Bone marrow (tissue), 2 donors: ENCODE data around the gene NR3C1.
A peak's percentile ranks its signal among the peaks of the same experiment; 100 is the strongest.

Experiments
- DNase-seq, 2 donors: peaks; one replicate each; lab custom pipeline; 2025; lab: John Stamatoyannopoulos, UW

Gene NR3C1

DNA sequence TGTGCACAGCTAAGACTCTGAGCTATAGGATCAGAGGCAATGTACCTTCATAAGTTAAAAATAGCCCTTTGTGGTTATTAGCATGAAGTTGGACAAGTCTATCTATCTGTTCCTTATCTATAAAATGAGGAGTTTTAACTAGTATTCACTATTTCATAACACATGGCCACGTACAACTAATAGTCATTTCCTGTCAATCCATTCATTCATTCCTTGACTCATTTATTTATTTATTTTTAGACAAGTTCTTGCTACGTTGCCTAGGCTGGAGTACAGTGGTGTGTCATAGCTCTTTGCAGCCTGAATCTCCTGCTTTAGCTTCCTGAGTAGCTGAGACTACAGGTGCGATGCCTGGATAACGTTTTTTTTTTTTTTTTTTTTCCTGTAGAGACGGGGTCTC is 92.1 kb downstream of the NR3C1 start:
- peak in 1 of 2 donors; percentile 8 for DNase-seq

DNA sequence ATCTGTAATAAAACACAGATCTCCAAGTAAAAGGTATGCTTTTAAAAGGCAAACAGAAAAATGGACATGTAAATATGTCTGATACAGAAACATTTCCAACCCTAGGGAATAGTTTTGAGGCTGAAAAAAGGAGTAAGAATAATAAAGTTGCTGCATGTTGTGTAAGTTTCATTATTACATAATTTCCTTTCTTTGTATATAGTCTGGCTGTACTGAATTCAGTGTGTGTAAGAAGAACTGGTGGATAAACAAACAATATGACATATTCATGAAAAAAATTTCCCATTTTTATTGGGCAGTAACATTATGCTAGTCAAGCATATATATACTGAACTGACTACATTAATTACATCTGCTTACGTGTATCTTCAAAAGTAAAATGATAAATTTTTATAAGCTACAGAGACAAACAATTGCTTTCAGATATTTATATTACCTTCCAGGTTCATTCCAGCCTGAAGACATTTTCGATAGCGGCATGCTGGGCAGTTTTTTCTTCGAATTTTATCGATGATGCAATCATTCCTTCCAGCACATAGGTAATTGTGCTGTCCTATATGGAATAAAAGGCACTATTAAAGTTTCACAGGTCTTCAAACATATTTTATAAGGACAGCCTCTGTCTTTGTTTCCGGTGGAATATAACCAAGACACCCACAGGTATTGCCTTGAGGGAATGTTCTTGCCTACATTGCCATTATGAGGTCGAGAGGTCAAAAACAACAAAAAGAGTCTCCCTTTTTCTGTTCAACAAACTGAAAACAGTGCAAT is 93.6 kb downstream of the NR3C1 start:
- no peak for DNase-seq

DNA sequence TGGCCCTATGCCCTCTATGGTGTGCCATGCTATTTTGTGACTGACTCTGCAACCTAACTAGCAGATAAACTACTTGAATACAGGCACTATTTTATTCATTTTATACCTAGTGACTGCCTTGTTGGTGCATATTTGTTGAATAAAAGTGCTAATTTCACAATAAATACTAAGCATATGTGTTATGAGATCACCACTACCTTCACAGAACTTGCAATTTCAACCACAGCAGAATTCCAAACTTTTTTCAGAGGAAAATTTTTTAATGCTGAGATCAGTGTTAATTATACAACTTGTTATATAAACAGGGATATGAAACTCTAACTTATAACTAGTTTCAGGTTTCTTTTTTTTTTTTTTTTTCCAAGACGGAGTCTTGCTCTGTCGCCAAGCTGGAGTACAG is 94.8 kb downstream of the NR3C1 start:
- DNase-seq, result no peak

DNA sequence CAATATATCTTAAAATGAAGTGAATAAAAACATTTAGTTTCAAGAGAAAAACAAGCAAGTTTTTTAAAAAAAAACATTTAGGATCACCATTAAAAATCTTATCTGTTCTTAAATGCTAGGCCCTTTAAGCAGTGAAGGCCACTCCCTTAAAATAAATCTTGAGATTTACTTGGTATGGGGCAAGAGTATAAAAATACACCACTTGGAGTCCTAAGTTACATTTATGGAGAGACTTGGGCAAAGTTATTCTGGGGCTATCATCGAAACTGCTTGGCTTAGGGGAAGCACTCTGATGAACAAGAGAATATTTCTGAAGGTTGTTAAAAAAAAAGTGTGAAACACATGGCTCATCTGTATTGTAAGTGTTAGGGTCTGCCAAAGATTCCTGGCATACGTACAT is 97.4 kb downstream of the NR3C1 start:
- DNase-seq, result no peak

DNA sequence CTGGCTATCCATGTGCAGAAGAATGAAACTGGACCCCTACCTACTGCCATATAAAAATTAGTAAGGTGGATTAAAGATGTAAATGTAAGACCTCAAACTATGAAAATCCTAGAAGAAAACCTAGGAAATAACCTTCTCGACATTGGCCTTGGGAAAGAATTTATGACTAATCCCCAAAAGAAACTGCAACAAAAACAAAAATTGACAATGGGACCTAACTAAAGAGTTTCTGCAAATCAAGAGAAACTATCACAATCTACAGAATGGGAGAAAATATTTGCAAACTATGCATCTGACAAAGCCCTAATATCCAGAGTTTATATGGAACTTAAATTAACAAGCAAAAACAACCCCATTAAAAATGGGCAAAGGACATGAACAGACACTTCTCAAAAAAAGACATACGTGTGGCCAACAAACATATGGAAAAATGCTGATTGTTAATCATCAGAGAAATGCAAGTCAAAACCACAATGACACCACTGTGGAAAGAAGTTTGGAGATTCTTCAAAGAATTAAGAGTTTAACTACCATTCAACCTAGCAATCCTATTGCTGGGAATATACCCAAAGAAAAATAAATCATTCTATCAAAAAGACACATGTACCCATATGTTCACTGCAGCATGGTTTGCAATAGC is 98.5 kb downstream of the NR3C1 start:
- no peak for DNase-seq

DNA sequence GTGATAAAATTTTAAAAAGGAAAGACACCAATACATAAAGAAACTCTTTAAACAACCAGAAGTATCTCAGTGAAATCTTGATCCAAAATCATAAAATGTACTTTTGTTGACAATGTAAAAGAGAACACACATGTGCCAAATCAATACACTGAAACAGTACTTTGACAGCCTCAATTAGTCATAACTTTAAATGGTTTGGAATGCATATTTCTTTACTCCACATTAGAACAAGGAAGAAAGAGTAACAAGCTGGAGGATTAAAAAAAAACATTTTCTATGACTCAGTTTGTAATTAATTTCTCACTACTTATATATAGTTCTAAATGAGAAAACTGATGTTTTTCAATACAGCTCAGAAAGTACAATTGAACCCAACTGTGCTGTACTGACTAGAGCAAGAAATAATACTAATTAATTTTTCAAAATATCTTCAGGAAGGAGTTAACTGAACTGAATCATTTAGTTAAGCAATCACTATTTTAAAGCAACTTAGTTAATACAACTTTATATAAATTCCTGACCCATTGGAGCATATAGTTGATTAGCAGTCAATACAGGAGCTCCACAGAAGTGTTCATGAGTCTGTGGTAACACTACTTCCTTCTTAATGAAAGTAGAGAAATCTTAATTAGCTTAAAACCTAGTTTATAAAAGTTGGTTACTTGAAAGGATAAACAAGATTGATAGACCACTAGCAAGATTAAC is 101.0 kb downstream of the NR3C1 start:
- DNase-seq, result no peak

DNA sequence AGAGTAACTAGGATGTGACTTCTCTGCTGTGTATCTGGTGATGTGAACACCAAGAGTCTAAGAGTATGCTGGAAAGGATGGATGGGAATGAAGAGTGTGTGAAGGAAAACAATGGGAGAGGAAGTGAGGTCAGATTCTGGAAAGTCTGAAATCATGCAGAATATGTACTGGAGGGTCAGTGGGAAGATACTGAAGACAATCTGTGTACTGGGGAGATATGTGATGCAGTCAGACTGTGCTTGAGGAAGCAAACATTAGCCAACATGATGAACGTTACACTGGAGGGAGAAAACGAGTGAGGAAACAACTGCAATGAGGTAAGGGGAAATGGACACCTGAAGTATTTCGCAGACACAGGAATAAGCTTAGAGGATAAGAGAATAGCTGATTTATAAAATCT is 105.7 kb downstream of the NR3C1 start:
- DNase-seq, result no peak

DNA sequence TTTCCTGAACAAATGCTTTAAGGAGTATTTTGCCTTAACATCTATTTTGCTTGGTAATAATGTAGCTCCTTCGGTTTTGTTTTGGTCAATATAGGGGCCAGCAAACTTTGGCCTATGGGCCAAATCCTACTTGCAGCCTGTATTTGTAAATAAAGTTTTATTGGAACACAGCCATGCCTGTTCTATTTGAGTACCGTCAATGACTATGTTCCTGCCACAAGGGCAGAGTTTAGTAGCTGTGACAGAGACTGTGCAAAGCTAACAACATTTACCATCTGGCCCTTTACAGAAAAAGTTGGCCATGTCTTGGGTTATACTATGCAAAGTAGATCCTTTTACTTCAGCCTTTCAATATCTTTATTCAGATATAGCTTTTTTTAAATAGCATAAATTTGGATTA is 113.4 kb downstream of the NR3C1 start:
- no peak for DNase-seq

DNA sequence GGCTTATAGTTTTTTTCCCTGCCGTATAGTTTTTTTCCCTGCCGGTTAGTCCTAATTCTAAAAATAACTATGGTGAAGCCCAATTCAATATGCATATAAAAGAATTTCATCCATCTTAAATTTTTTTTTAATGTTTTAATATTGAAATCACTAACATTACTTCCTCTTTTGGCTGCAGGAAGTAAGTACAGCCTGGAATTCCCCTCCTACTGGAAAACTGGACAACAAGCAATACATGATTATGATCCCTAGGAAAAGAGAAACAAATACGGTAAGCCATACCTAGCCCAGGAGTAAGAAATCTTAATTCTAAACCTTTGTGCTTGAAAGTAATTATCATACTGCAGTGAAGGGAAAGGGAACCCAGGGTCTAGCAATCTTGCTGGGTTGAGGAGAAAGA is 119.0 kb downstream of the NR3C1 start:
- no peak for DNase-seq

DNA sequence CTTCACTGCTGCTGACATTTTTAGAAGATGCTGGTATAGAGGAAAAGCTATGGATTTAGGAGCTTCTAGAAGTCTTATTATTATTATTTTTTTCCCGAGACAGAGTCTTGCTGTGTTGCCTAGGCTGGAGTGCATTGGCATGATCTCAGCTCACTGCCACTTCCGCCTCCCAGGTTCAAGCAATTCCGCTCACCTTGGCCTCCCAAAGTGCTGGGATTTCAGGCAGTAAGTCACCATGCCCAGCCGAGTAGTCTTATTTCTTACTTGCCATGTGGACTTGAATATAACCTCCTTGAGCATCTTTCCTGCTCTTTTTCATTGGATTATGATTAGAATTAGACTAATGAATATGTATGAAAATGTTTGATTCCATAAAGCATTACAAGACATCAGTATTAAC is 119.5 kb downstream of the NR3C1 start:
- DNase-seq, result no peak

DNA sequence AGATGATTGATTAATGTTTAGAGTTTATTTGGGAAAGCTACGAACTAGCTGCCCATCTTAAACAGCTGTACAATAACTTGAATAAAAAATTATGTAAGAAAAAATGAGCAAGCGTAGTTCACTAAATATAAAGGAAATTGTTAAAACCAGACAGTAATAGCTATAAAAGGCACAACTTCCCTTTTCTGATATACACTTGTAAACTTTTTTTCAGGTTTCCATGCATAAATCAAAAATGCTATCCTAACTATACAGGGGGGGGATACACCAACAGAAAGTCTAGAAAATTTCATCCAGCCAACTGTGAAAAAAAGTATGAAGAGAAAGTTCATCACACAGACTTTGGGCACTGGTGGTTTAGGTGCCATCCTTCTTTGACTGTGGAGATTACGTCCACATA is 122.3 kb downstream of the NR3C1 start:
- DNase-seq, result peak in 1 of 2 donors; percentile 67

DNA sequence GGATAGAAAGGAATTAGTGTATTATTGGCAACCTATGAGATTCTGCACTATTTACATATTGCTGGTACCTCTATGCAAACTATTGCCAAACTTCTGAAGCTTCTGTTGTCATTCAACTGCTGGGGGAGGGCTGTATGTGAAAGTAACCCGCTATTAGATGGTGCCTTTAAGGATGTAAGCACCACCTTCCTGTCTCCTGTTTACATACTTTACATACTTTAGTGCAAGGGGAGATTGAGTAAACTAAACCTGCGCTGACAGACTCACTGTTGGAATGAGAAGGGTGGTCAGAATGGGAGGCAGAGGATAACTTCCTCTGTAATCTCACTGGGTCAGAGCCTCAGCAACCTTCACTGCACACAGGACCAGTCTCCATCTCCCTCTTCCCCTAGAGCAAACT is 123.8 kb downstream of the NR3C1 start:
- DNase-seq, result no peak

DNA sequence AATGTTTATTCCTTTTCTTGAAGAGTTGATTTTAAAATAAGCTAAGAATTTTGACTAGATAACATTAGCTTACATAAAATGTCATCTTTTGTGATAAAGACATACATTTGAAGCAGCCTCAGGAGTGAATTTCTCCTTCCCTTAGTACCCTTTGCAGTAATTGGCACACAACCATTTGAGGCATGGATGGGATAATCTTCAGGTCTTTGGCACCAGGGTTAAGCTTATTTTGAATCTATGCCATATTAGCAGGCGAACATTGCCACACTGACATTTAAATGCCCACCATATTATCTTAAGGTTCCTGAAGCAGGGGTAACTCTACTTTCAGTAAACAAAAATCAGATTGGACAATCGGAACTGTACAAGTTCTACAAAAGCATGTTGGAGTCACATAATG is 126.0 kb downstream of the NR3C1 start:
- DNase-seq, result no peak

DNA sequence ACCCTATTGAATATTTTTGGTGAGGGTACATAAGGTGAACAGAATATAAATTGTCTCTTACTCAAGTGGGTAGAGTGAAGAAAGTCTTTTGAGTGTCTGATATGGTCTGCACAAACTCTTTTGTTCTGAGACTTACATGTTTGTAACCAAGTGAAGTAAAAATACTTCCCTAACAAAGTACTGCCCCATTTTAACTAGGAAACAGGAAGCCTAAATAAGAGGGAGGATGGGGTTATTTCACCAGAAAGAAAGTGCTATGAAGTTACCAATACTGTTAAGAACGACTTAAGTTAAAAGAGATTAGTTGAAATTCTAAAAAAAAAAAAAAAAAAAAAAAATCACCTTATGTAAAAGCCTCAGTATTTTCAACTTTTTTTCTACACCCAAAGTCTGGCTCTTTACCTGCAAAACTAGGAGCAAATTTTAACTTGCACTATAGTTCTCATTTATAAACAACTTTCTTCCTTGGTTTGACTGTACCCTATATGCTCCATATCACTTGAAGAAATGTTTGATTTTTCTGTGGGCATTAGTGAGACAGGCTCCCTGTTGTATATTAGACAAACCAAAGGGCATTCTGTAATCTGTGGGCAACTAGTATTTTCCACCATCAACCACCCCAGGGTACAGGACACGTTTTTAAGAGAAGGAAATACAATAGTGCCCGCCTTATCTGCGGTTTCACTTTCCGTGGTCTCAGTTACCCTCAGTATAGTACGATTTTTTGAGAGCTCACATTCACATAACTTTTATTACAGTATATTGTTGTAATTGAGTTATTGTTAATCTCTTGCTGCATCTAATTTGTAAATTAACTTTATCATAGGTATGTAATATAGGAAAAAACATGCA is 127.7 kb downstream of the NR3C1 start:
- DNase-seq, result no peak

DNA sequence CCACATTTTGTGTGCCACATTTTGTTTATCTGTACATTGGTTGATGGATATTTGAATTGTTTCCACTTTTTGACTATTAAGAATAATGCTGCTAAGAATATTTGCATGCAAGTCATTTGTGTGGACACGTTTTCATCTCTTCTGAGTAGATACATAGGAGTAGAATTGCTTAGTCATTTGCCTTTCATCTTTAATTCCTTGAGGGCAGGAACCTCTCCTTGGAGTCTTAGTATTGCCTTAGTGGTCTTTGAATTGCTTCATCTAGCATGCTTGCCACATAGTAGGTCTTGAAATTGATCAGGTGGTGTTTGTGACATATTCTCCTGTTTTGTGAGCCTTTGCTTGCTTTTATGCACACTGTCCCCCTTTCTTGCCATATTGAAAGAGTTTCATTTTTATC is 128.5 kb downstream of the NR3C1 start:
- no peak for DNase-seq

DNA sequence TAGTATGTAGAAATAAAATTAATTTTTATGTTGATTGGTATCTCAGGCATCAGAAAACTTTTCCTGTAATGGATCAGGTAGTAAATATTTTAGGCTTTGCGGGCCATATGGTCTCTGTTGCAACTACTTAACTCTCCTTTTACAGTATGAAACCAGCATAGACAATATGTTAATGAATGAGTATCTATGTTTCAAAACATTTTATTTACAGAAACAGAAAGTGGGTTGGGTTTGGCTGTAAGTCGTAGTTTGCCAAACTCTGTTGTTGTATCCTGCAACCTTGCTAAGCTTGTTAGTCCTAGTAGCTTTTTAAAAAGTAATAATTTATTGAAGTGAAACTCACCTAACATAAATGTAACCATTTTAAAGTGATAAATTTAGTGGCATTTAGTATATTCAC is 132.1 kb downstream of the NR3C1 start:
- DNase-seq, result no peak

DNA sequence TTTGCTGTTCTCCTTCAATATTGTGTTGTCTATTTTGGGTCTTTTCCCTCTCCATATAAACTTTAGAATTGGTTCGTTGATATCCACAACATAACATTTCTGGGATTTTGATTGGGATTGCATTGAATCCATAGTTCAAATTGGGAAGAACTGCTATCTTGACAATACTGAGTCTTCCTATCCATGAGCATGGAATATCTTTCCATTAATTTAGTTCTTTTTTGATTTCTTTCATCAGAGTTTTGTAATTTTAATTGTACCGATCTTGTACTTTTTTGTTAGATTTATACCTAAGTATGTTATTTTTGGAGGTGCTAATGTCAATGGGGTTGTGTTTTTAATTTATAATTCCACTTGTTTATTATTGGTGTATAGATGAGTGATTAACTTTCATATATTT is 135.1 kb downstream of the NR3C1 start:
- DNase-seq, result no peak

DNA sequence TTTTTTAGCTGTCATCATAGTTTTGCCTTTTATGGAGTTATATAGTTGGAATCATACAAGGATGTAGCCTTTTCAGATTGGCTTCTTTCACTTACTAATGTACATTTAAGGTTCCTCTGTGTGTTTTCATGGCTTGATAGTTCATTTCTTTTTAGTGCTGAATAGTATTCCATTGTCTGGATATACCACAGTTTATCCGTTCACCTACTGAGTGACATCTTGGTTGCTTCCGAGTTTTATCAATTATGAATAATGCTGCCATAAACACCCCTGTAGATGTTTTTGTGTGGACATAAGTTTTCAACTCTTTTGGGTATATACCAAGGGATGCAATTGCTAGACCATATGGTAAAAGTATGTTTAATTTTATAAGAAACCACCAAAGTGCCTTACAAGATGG is 136.3 kb downstream of the NR3C1 start:
- DNase-seq, result no peak

DNA sequence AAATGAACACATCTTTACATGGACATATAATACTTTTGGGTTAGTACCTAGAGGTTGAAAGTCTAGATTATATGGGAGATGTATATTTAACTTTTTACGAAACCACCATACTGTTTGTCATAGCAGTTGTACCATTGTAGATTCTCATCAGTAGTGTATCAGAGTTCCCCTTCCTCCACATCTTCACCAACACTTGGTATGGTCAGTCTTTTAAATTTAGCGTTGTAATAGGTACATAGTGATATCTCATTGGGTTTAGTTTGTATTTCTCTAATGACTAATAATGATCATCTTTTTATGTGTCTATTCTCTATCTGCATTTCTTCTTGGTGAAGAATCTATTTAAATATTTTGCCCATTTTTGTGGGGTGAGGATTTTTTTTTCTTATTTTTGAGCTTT is 137.5 kb downstream of the NR3C1 start:
- no peak for DNase-seq

DNA sequence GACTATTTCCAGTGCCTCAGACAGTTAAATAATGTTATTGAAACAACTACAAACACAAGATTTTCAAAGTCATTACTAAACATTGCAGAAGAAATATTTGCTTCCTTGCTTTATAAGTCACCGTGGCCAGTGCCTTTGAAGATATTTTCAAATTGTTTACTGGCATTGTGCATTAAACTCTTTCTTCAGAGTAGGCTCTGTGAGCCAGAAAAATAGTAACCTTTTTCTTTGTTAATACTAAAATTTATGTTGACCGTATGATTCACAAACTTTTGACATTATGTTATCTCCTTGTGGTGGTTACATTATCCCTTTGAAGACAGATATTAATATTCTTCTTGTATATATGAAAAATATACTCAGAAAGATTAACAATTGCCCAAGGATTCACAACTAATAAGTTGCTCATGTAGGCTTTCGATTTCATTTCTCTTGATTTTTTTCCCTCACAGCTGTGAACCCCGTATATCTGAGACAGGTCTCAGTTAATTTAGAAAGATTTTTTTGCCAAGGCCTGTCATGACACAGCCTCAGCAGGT is 140.1 kb downstream of the NR3C1 start:
- no peak for DNase-seq

DNA sequence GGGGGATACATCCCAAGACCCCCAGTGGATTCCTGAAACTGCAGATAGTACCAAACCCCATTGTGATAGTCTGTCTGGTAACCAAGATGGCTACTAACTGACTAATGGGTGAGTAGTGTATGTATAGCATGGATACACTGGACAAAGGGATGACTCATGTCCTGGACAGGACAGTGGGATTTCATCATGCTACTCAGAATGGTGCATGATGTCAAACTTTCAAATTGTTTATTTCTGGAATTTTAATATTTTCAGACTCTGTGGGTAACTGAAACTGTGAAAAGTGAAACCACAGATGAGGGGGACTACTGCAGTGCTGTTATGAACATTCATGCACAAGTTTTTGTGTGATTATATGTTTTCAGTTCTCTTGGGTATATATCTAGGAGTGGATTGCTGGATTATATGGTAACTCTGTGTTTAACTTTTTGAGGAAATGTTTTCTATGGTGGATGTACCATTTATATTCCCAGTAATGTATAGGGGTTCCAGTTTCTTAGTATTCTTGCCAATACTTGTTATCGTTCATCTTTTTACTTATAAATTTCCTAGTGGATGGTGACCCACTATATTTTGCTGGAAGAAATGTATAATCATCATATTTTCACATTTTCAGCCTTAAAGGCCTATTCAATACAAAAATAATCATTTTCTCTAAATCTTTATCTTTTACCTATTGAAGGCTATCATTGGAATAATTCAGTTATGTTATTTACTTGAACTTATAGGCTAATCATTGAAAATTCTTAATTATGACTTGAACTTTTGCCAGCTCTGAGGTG is 140.9 kb downstream of the NR3C1 start:
- no peak for DNase-seq
